CD8-positive, alpha-beta memory T cell (primary cell): ENCODE data around the gene TEX29. TPM values are rescaled to one million over a fixed set of nuclear protein-coding genes. Genes with fewer than 3 reads are reported as not detected.

Experiments used
- CTCF ChIA-PET: fragments of 350-600 bp; sonication (Branson Sonifier 250); formaldehyde crosslinking; loops from one replicate; lab custom pipeline; 2021; ENCODE audit warnings: antibody characterized with exemption; lab: Charles Lee
- POLR2A ChIA-PET: fragments of 350-600 bp; sonication (Branson Sonifier 250); formaldehyde crosslinking; loops from one replicate; lab custom pipeline; 2021; ENCODE audit warnings: antibody characterized with exemption; lab: Charles Lee
- DNase-seq, 5 donors: peaks; one replicate each; pipeline versions ENCODE4 v3.0.0 to v3.0.0-alpha.2; 2020 to 2022; ENCODE audit warnings: mixed read lengths in 1 of 5
- H3K27ac ChIP-seq: one replicate; pipeline ENCODE4 v1.7.0; 2013; ENCODE audit warnings: low read depth, mild to moderate bottlenecking, low read length, moderate library complexity
- H3K27me3 ChIP-seq: 2 replicates; pipeline ENCODE4 v1.7.0; 2013; ENCODE audit warnings: low read length, mild to moderate bottlenecking; ENCODE audit not compliant: insufficient read depth, poor library complexity, severe bottlenecking
- H3K36me3 ChIP-seq: 2 replicates; pipeline ENCODE4 v1.7.0; 2013; ENCODE audit warnings: mild to moderate bottlenecking, low read length, moderate library complexity; ENCODE audit not compliant: insufficient read depth
- H3K4me1 ChIP-seq: 2 replicates; pipeline ENCODE4 v1.7.0; 2013; ENCODE audit warnings: mild to moderate bottlenecking, low read length, moderate library complexity; ENCODE audit not compliant: insufficient read depth
- H3K4me3 ChIP-seq: 2 replicates; pipeline ENCODE4 v1.7.0; 2013; ENCODE audit warnings: mild to moderate bottlenecking, low read length
- H3K9me3 ChIP-seq: 2 replicates; pipeline ENCODE4 v1.7.0; 2013; ENCODE audit warnings: mild to moderate bottlenecking, low read length
- H3K27ac Mint-ChIP-seq, 8 donors: one replicate each; pipeline ENCODE4 v1.8.0; 2020 to 2021; ENCODE audit warnings: mixed read lengths in 8 of 8, mild to moderate bottlenecking in 6 of 8, inconsistent platforms in 3 of 8, moderate library complexity in 3 of 8
- H3K27me3 Mint-ChIP-seq, 2 donors: one replicate each; pipeline ENCODE4 v1.8.0; 2020 to 2021; ENCODE audit warnings: mixed read lengths in 2 of 2, mild to moderate bottlenecking in 1 of 2, moderate library complexity in 1 of 2
- H3K36me3 Mint-ChIP-seq, 3 donors: one replicate each; pipeline ENCODE4 v1.8.0; 2020 to 2021; ENCODE audit warnings: mixed read lengths in 3 of 3, inconsistent platforms in 1 of 3, mild to moderate bottlenecking in 1 of 3
- H3K4me1 Mint-ChIP-seq, 3 donors: one replicate each; pipeline ENCODE4 v1.8.0; 2020 to 2021; ENCODE audit warnings: mixed read lengths in 3 of 3, inconsistent platforms in 1 of 3, mild to moderate bottlenecking in 1 of 3
- H3K4me3 Mint-ChIP-seq, 7 donors: one replicate each; pipeline ENCODE4 v1.8.0; 2020 to 2021; ENCODE audit warnings: mixed read lengths in 7 of 7, mild to moderate bottlenecking in 6 of 7, moderate library complexity in 4 of 7, inconsistent platforms in 2 of 7
- H3K9me3 Mint-ChIP-seq, 5 donors: one replicate each; pipeline ENCODE4 v1.8.0; 2020 to 2022; ENCODE audit warnings: mixed read lengths in 5 of 5, mild to moderate bottlenecking in 3 of 5, moderate library complexity in 2 of 5, inconsistent platforms in 1 of 5
- polyA plus RNA-seq: library from polyadenylated mRNA; unstranded; fragments of 300-500 nt; fragmentation: Illumina TruSeq; gene quantifications from one replicate; pipeline ENCODE4 v1.2.3, GENCODE V29; 2021
- total RNA-seq, 2 experiments: library from RNA; stranded (reverse); gene quantifications; one replicate each; pipeline ENCODE4 v1.2.3, GENCODE V29; 2021

The TEX29 gene
- total and polyA plus RNA-seq, 3 experiments from 2014 or later: not detected

DNA sequence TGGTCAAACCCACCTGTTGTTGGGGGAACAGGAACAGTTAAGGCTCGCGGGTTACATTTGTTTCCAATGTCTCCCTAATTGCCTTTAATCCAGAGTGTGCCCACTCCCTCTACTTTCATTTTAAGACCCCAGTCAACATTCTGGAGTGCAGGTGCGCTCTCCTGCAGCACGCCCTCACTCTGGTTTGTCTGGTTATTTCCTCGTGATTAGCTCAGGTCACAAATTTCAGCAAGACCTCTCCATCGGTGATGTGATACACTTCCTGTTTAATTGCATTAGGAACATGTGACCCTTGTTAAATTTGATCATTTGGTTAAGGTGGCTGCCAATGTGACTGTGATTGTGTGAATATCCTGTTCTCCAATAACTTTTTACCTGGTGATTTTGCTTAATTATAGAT is 53.0 kb downstream of the TEX29 start:
- H3K4me1 Mint-ChIP-seq: peaks cover 0 to 4% (median 0%) of the 10 kb centered on the region in 3 donors
- peak overlapping the region in 3 of 8 donors; percentile 3 to 86 (median 49) for H3K27ac Mint-ChIP-seq
- no peaks in the 10 kb centered on the region for H3K27me3 ChIP-seq

DNA sequence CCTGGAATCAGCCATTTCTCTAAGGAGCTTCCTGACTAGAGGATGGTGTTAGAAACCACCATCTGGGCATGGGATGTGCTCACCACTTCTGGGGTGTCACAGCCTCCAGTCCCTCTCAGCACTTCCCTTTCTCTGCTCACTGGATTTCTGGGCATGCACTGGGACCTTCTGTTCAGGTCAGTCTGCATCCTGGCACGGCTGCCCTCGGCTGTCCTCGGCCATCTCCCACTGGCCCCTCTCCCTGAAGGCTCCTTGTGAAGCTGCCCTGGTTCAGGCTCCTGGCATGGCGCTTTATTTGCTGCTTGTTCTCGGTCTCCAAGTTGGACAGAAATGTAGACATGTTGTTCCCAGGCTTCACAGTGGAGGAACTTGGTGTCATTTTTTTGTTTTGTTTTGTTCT is 60.0 kb downstream of the TEX29 start:
- Histone ChIP-seq H3K9me3 (no peaks in the 10 kb centered on the region), H3K36me3 (no peaks in the 10 kb centered on the region), H3K27ac (no peak overlapping the region), H3K4me1 (peaks cover 20% of the 10 kb centered on the region), H3K4me3 (no peak overlapping the region), H3K27me3 (no peaks in the 10 kb centered on the region)
- H3K4me3 Mint-ChIP-seq: no peak overlapping the region
- POLR2A ChIA-PET: no interaction called here
- H3K36me3 Mint-ChIP-seq: no peaks in the 10 kb centered on the region
- no peak overlapping the region for H3K27ac Mint-ChIP-seq
- H3K9me3 Mint-ChIP-seq: peaks cover 0 to 3% (median 0%) of the 10 kb centered on the region in 5 donors
- CTCF ChIA-PET: no interaction called here
- peaks cover 3 to 41% of the 10 kb centered on the region in 2 donors for H3K27me3 Mint-ChIP-seq
- peaks cover 5 to 12% (median 10%) of the 10 kb centered on the region in 3 donors for H3K4me1 Mint-ChIP-seq
- DNase-seq: no peak

More for the DNA sequence above, 53.0 kb downstream of the TEX29 start:
- peak overlapping the region in 3 of 7 donors; percentile 56 to 78 (median 66) for H3K4me3 Mint-ChIP-seq
- H3K9me3 Mint-ChIP-seq: no peaks in the 10 kb centered on the region
- ChIA-PET CTCF (no interaction called here), POLR2A (no interaction called here)
- H3K27me3 Mint-ChIP-seq: no peaks in the 10 kb centered on the region
- Histone ChIP-seq H3K9me3 (no peaks in the 10 kb centered on the region), H3K4me3 (no peak overlapping the region), H3K27ac (no peak overlapping the region), H3K4me1 (no peaks in the 10 kb centered on the region), H3K36me3 (no peaks in the 10 kb centered on the region)
- H3K36me3 Mint-ChIP-seq: no peaks in the 10 kb centered on the region
- no peak for DNase-seq

DNA sequence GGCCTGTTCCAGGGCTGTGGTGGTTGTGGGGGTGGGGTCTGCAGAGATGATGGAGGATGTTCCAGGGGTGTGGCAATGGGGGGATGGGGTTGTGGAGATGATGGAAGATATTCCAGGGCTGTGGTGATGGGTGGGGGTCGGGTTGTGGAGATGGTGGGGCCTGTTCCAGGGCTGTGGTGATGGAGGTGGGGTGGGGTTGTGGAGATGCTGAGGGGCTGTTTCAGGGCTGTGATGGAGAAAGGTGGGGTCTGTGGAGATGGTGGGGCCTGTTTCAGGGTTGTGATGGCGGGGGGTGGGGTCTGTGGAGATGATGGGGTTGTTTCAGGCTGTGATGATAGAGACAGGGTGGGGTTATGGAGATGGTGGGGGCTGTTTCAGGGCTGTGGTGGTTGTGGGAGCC is 62.0 kb downstream of the TEX29 start:
- Mint-ChIP-seq H3K27me3 (peaks cover 3 to 41% of the 10 kb centered on the region in 2 donors), H3K9me3 (peaks cover 0 to 3% (median 0%) of the 10 kb centered on the region in 5 donors), H3K4me1 (peaks cover 5 to 12% (median 10%) of the 10 kb centered on the region in 3 donors), H3K4me3 (no peak overlapping the region), H3K27ac (peak overlapping the region in 1 of 8 donors; percentile 35), H3K36me3 (no peaks in the 10 kb centered on the region)
- Histone ChIP-seq H3K27ac (no peak overlapping the region), H3K4me3 (no peak overlapping the region), H3K4me1 (peaks cover 23% of the 10 kb centered on the region), H3K9me3 (no peaks in the 10 kb centered on the region), H3K36me3 (no peaks in the 10 kb centered on the region), H3K27me3 (no peaks in the 10 kb centered on the region)
- ChIA-PET CTCF (no interaction called here), POLR2A (no interaction called here)
- DNase-seq: no peak

DNA sequence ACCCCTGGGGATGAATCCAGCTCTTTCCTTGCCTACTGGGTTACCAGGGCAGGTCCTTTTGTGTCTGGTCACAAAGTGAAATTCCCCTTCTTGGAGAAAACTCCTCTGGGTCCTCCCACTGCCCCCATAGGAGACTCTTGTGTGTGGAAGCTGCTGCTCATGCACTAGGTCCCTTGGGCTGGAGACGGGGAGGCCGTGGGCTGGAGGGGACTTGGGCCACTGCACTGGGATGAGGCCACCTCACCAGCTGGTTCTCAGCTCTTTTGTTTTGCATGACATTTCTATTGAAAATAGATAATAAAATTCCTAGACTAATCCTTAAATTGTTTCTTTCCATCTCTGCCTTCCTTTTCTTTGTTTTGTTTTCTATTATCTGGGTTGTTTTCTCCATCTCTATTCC is 62.4 kb downstream of the TEX29 start:
- Histone ChIP-seq H3K4me1 (peaks cover 23% of the 10 kb centered on the region), H3K4me3 (no peak overlapping the region), H3K36me3 (no peaks in the 10 kb centered on the region), H3K27me3 (no peaks in the 10 kb centered on the region), H3K9me3 (no peaks in the 10 kb centered on the region), H3K27ac (no peak overlapping the region)
- no peaks in the 10 kb centered on the region for H3K36me3 Mint-ChIP-seq
- H3K4me3 Mint-ChIP-seq: no peak overlapping the region
- ChIA-PET CTCF (no interaction called here), POLR2A (no interaction called here)
- no peak overlapping the region for H3K27ac Mint-ChIP-seq
- peaks cover 0 to 3% (median 0%) of the 10 kb centered on the region in 5 donors for H3K9me3 Mint-ChIP-seq
- peaks cover 3 to 46% of the 10 kb centered on the region in 2 donors for H3K27me3 Mint-ChIP-seq
- H3K4me1 Mint-ChIP-seq: peaks cover 5 to 12% (median 10%) of the 10 kb centered on the region in 3 donors
- DNase-seq: no peak

DNA sequence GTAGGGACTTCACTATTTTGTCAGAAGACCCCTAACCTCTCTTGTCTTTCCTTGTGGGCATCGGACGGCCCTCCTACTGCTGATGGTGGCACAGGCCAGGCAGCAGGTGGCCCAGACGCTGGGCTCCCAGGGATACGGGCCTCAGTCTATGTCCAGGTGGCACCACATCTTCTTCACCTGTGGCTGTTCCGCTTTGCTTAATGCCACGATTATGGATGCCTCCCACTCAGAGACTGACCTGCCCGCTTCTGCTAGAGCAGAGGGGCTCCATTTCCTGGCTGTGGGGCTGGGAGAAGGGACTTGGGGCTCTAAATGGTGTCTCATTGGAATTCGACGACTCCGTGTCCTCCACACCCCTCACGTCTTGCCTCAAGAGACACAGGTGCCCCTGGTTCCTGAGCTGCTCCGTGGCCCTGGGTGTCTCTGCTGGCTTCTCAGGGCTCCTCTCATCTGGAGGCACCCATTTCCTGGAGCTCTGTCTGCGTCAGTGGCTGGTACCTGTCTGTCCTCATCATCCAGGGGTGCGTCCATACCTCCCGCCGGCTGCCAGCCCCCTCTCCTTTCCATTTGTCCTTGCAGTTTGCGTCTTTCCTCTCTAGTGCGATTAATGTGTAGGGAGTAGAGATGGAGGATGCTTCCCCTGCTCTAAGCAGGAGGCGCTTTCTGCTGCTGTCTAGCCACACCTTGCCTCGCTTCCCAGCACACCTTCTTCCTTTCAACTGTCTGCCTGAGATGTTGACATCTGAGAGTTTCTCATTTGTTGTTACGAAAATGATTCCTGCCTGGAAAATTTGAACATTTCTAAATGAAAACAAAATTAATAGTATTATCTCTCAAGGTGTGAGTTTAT is 63.4 kb downstream of the TEX29 start:
- Histone ChIP-seq H3K36me3 (no peaks in the 10 kb centered on the region), H3K4me3 (peak overlapping the region; percentile 29), H3K27ac (no peak overlapping the region), H3K27me3 (no peaks in the 10 kb centered on the region), H3K4me1 (peaks cover 26% of the 10 kb centered on the region), H3K9me3 (no peaks in the 10 kb centered on the region)
- Mint-ChIP-seq H3K27me3 (peaks cover 5 to 53% of the 10 kb centered on the region in 2 donors), H3K36me3 (no peaks in the 10 kb centered on the region), H3K4me1 (peaks cover 5 to 17% (median 12%) of the 10 kb centered on the region in 3 donors), H3K27ac (peak overlapping the region in 2 of 8 donors; percentile 56 to 70), H3K4me3 (no peak overlapping the region), H3K9me3 (peaks cover 0 to 3% (median 0%) of the 10 kb centered on the region in 5 donors)
- DNase-seq: peak in 1 of 5 donors; percentile 26
- ChIA-PET CTCF (no interaction called here), POLR2A (no interaction called here)

DNA sequence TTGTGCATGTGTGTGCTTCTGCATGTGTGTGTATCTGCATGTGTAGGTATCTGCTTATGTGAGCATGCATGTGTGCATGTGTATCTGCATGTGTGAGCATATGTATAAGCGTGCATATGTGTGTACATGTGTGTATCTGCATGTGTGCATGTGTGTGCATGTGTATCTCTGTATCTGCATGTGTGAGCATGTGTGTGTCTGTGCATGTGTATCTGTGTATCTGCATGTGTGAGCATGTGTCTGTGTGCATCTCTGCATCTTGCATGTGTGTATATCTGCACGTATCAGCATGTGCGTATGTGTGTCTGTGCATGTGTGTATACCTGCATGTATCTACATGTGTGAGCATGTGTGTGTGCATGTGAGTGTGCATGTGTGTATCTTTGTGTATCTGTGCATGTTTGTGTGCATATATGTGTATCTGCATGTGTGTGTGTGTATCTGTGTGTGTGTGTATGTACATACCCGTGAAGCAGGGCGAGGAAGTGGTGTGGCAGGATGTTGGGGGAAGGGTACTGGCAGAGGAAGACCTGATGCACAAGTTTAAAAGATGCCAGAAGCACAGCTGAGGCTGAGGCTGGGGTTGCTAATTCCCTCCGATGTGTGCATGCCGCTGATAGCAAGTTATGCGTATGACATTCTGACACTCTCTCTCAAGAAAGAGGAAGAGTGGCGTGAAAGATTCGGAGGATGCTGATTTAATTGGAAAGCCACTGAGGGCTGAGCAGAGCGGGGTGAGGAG is 64.2 kb downstream of the TEX29 start:
- no peaks in the 10 kb centered on the region for H3K9me3 ChIP-seq
- H3K4me3 ChIP-seq: peak overlapping the region; percentile 29
- peaks cover 0 to 3% (median 0%) of the 10 kb centered on the region in 5 donors for H3K9me3 Mint-ChIP-seq
- H3K4me3 Mint-ChIP-seq: peak overlapping the region in 2 of 7 donors; percentile 11 to 14
- no peaks in the 10 kb centered on the region for H3K27me3 ChIP-seq
- ChIA-PET CTCF (no interaction called here), POLR2A (no interaction called here)
- H3K36me3 ChIP-seq: no peaks in the 10 kb centered on the region
- peak overlapping the region in 1 of 8 donors; percentile 68 for H3K27ac Mint-ChIP-seq
- no peak overlapping the region for H3K27ac ChIP-seq
- H3K4me1 Mint-ChIP-seq: peaks cover 5 to 24% (median 13%) of the 10 kb centered on the region in 3 donors
- H3K4me1 ChIP-seq: peaks cover 34% of the 10 kb centered on the region
- peak in 1 of 5 donors; percentile 32 for DNase-seq
- H3K27me3 Mint-ChIP-seq: peaks cover 7 to 50% of the 10 kb centered on the region in 2 donors
- H3K36me3 Mint-ChIP-seq: no peaks in the 10 kb centered on the region

DNA sequence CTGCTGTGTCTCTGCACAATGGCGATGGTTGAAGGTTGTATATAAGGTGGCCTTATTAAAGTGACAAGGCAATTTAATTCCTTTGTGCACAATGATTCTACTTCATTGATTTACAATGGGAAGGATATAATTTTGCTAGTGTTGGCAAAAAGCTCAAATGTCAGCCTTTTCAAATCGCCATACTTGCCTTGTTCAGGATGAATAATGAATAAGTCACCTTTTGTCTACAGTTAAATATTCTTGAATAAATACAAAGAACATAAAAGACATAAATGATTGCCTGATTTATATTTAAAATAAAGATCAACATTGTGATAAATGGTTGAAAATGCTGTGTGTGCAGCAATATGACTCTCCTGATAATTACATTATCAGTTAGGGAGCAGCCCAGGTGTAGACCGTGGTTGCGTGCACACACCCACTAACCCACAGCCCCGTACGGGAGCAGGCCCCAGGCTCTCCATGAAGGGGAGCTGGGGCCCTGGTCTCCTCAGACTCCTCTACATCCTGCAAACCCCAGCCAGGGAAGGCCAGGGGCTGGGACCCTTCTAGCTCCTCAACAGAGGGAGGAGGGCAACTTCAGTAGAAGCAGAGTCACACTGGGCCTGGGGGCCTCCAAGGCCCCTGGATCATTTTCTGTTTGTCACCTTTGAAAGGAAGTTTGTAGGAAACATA is 64.9 kb downstream of the TEX29 start:
- H3K27me3 Mint-ChIP-seq: peaks cover 6 to 45% of the 10 kb centered on the region in 2 donors
- Histone ChIP-seq H3K36me3 (no peaks in the 10 kb centered on the region), H3K27me3 (no peaks in the 10 kb centered on the region), H3K4me1 (peaks cover 38% of the 10 kb centered on the region), H3K9me3 (no peaks in the 10 kb centered on the region), H3K4me3 (peak overlapping the region; percentile 6), H3K27ac (no peak overlapping the region)
- ChIA-PET CTCF (no interaction called here), POLR2A (no interaction called here)
- H3K36me3 Mint-ChIP-seq: no peaks in the 10 kb centered on the region
- DNase-seq: no peak
- H3K27ac Mint-ChIP-seq: peak overlapping the region in 1 of 8 donors; percentile 43
- no peak overlapping the region for H3K4me3 Mint-ChIP-seq
- peaks cover 5 to 24% (median 13%) of the 10 kb centered on the region in 3 donors for H3K4me1 Mint-ChIP-seq
- H3K9me3 Mint-ChIP-seq: peaks cover 0 to 3% (median 0%) of the 10 kb centered on the region in 5 donors
